RWPE2 (cell line): ENCODE data around the gene HOXA11.

Experiments used
- ATAC-seq: fragments of 200-7000 bp; cut with Tn5 transposase; 3 replicates; pipeline ENCODE4 v1.9.1; 2021; ENCODE audit warnings: low read depth
- DNase-seq: peaks from one replicate; pipeline ENCODE4 v3.0.0-alpha.2; 2020; ENCODE audit warnings: low spot score
- H3K27ac ChIP-seq: fragments of 450-650 bp; 2 replicates; pipeline ENCODE4 v1.5.1; 2017; ENCODE audit warnings: mild to moderate bottlenecking; ENCODE audit not compliant: poor library complexity, severe bottlenecking
- H3K27me3 ChIP-seq: fragments of 250-450 bp; sonication (Bioruptor Pico); 2 replicates; pipeline ENCODE4 v1.5.1; 2021; ENCODE audit warnings: mild to moderate bottlenecking, moderate library complexity; ENCODE audit not compliant: insufficient read depth, poor library complexity, severe bottlenecking
- H3K36me3 ChIP-seq: fragments of 250-450 bp; sonication (Bioruptor Pico); 2 replicates; pipeline ENCODE4 v1.5.1; 2020; ENCODE audit warnings: low read depth, mild to moderate bottlenecking, moderate library complexity
- H3K4me1 ChIP-seq: fragments of 250-450 bp; sonication (Bioruptor Pico); 2 replicates; pipeline ENCODE4 v1.5.1; 2021; ENCODE audit warnings: mild to moderate bottlenecking, moderate library complexity; ENCODE audit not compliant: insufficient read depth, poor library complexity, severe bottlenecking
- H3K4me3 ChIP-seq: fragments of 250-450 bp; sonication (Bioruptor Pico); 2 replicates; pipeline ENCODE4 v1.5.1; 2021; ENCODE audit warnings: mild to moderate bottlenecking, moderate library complexity; ENCODE audit not compliant: severe bottlenecking
- H3K9me3 ChIP-seq: fragments of 250-450 bp; sonication (Bioruptor Pico); 2 replicates; pipeline ENCODE4 v1.5.1; 2021; ENCODE audit warnings: mild to moderate bottlenecking, moderate library complexity; ENCODE audit not compliant: severe bottlenecking
- TF ChIP-seq, protein P1 (sequence below): fragments of 450-650 bp; IDR thresholded peaks from one replicate; pipeline ENCODE4 v1.5.1; 2017; ENCODE audit warnings: mild to moderate bottlenecking, moderate library complexity; ENCODE audit not compliant: poor library complexity, severe bottlenecking

HOXA11 gene

GRCh38 chr7:27199849-27200760, 15.1 kb upstream of the HOXA11 start, which contains the start of gene HOXA13:
HOXA13 (minus strand) TSS chr7:27200091; CDS start chr7:27200077, 14 bp downstream.
- Histone ChIP-seq H3K36me3 (peaks cover 25% of the 10 kb centered on the region), H3K4me1 (peaks cover 8% of the 10 kb centered on the region), H3K27ac (peak within 1 kb of the TSS; percentile 92), H3K27me3 (no peaks in the 10 kb centered on the region), H3K9me3 (no peaks in the 10 kb centered on the region), H3K4me3 (peak within 1 kb of the TSS; percentile 89)
- ATAC-seq (peak; percentile 54), DNase-seq (peak; percentile 86)
- TF ChIP-seq, protein P1, sequence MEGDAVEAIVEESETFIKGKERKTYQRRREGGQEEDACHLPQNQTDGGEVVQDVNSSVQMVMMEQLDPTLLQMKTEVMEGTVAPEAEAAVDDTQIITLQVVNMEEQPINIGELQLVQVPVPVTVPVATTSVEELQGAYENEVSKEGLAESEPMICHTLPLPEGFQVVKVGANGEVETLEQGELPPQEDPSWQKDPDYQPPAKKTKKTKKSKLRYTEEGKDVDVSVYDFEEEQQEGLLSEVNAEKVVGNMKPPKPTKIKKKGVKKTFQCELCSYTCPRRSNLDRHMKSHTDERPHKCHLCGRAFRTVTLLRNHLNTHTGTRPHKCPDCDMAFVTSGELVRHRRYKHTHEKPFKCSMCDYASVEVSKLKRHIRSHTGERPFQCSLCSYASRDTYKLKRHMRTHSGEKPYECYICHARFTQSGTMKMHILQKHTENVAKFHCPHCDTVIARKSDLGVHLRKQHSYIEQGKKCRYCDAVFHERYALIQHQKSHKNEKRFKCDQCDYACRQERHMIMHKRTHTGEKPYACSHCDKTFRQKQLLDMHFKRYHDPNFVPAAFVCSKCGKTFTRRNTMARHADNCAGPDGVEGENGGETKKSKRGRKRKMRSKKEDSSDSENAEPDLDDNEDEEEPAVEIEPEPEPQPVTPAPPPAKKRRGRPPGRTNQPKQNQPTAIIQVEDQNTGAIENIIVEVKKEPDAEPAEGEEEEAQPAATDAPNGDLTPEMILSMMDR: no peak

GRCh38 chr7:27198871-27199801, 14.1 kb upstream of the HOXA11 start:
- Histone ChIP-seq H3K36me3 (peaks cover 35% of the 10 kb centered on the region), H3K4me3 (peak overlapping the region; percentile 89), H3K9me3 (no peaks in the 10 kb centered on the region), H3K27me3 (no peaks in the 10 kb centered on the region), H3K27ac (peak overlapping the region; percentile 92), H3K4me1 (peaks cover 8% of the 10 kb centered on the region)
- TF ChIP-seq, protein P1: no peak
- DNase-seq (no peak), ATAC-seq (peak; percentile 0; the same call in 1 of the 3 replicates)

DNA sequence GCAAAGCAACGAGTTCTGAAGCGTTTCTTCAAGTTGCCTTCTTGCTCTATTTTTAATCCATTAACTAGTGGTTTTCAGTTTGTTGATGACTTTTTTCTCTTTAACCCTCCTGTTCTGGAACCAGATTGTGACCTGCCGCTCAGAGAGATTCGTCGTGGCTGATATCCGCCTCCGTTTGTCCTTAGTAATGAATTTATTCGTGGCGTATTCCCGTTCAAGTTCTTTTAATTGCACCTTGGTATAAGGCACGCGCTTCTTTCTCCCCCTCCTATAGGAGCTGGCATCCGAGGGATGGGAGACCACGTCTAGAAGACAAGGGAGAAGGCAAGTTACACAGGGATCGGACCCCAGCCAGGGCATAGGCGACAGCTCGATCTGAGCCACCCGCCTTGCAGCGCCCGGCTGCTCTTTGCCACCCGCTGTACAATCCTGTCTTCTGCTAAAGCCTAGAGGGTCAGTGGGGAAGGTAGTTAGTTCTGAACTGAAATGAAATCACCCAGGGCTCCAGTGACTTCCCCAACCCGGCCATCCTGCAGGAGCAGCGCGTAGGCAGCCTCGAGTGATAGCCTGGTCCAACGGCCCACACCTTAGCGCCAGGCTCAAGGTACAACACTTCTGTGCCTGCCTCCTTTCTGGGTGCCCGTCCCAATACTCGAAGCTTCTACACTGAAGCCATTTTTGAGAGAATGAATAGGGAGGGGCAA, 13.3 kb upstream of the HOXA11 start:
- H3K4me3 ChIP-seq: peak overlapping the region; percentile 89
- TF ChIP-seq, protein P1: no peak
- H3K27me3 ChIP-seq: no peaks in the 10 kb centered on the region
- no peak for DNase-seq
- peak; percentile 1; the same call in 1 of the 3 replicates for ATAC-seq
- peaks cover 36% of the 10 kb centered on the region for H3K36me3 ChIP-seq
- H3K9me3 ChIP-seq: no peaks in the 10 kb centered on the region
- H3K4me1 ChIP-seq: peaks cover 8% of the 10 kb centered on the region
- peak overlapping the region; percentile 92 for H3K27ac ChIP-seq

- H3K27ac ChIP-seq: peak overlapping the region; percentile 92
- DNase-seq (no peak), ATAC-seq (no peak)
- H3K9me3 ChIP-seq: no peaks in the 10 kb centered on the region
- peaks cover 36% of the 10 kb centered on the region for H3K36me3 ChIP-seq
- peak overlapping the region; percentile 89 for H3K4me3 ChIP-seq
- TF ChIP-seq, protein P1: no peak
- H3K27me3 ChIP-seq: no peaks in the 10 kb centered on the region
- H3K4me1 ChIP-seq: peaks cover 8% of the 10 kb centered on the region
Measured at GRCh38 chr7:27197137-27198042, 12.4 kb upstream of the HOXA11 start.
